HepG2 (cell line): ENCODE results near the gene WDR91. TPM values are rescaled to one million over a fixed set of nuclear protein-coding genes. Genes with fewer than 3 reads are reported as not detected.
A peak's percentile ranks its signal among the peaks of the same experiment; 100 is the strongest.

Source experiments
- ADNP ChIP-seq: sonication (generic); formaldehyde crosslinking; IDR thresholded peaks from 2 replicates; pipeline ENCODE4 v1.4.0; 2020; ENCODE audit warnings: missing genetic modification reagents
- AGO1 ChIP-seq: fragments of 200-400 bp; formaldehyde crosslinking; IDR thresholded peaks from 2 replicates; pipeline ENCODE4 v1.6.1; 2017; ENCODE audit warnings: mild to moderate bottlenecking, low read depth, low read length, moderate library complexity; ENCODE audit not compliant: poor library complexity, severe bottlenecking
- CENPBD1 ChIP-seq: sonication (generic); formaldehyde crosslinking; IDR thresholded peaks from 2 replicates; pipeline ENCODE4 v1.8.0; 2022; ENCODE audit warnings: missing genetic modification reagents, low read depth, mild to moderate bottlenecking, borderline replicate concordance
- EED ChIP-seq: sonication (generic); formaldehyde crosslinking; IDR thresholded peaks from 2 replicates; pipeline ENCODE4 v1.5.0; 2020; ENCODE audit warnings: mild to moderate bottlenecking, missing genetic modification reagents
- HES4 ChIP-seq: sonication (generic); formaldehyde crosslinking; IDR thresholded peaks from 2 replicates; pipeline ENCODE4 v1.9.0; 2021; ENCODE audit warnings: mild to moderate bottlenecking, missing genetic modification reagents, borderline replicate concordance
- KDM6A ChIP-seq: IDR thresholded peaks from 2 replicates; pipeline ENCODE4 v1.6.1; 2016; ENCODE audit warnings: low read depth
- MTF2 ChIP-seq: sonication (generic); formaldehyde crosslinking; IDR thresholded peaks from 2 replicates; pipeline ENCODE4 v1.5.0; 2020; ENCODE audit warnings: missing genetic modification reagents, borderline replicate concordance
- MXD1 ChIP-seq: sonication (generic); formaldehyde crosslinking; IDR thresholded peaks from 2 replicates; pipeline ENCODE4 v1.4.0; 2020; ENCODE audit warnings: mild to moderate bottlenecking, missing genetic modification reagents
- NCOA1 ChIP-seq: sonication (generic); formaldehyde crosslinking; IDR thresholded peaks from 2 replicates; pipeline ENCODE4 v1.9.0; 2021; ENCODE audit warnings: missing genetic modification reagents
- PAX8 ChIP-seq: sonication (generic); formaldehyde crosslinking; IDR thresholded peaks from 2 replicates; pipeline ENCODE4 v1.8.0; 2022; ENCODE audit warnings: mild to moderate bottlenecking, missing genetic modification reagents, borderline replicate concordance
- PHF21A ChIP-seq: sonication (generic); formaldehyde crosslinking; IDR thresholded peaks from 2 replicates; pipeline ENCODE4 v1.5.0; 2020; ENCODE audit warnings: mild to moderate bottlenecking, missing genetic modification reagents
- SP1 ChIP-seq, 2 experiments: fragments of 450-650 bp in 1 of 2; sonication (generic) in 1 of 2; formaldehyde crosslinking in 1 of 2; IDR thresholded peaks; 2 replicates each; pipeline versions ENCODE4 v1.4.0 to v1.6.1; 2016 to 2020; ENCODE audit warnings: missing genetic modification reagents in 1 of 2
- SP140L ChIP-seq: sonication (generic); formaldehyde crosslinking; IDR thresholded peaks from 2 replicates; pipeline ENCODE4 v1.4.0; 2020; ENCODE audit warnings: missing genetic modification reagents, borderline replicate concordance
- TAF1 ChIP-seq: sonication (generic); formaldehyde crosslinking; IDR thresholded peaks from 2 replicates; pipeline ENCODE4 v1.4.0; 2020; ENCODE audit warnings: missing genetic modification reagents
- THYN1 ChIP-seq: sonication (generic); formaldehyde crosslinking; IDR thresholded peaks from 2 replicates; pipeline ENCODE4 v1.8.1; 2023; ENCODE audit warnings: low read depth, mild to moderate bottlenecking, moderate library complexity, missing genetic modification reagents, borderline replicate concordance
- ZBTB38 ChIP-seq: sonication (generic); formaldehyde crosslinking; IDR thresholded peaks from 2 replicates; pipeline ENCODE4 v1.5.1; 2020; ENCODE audit warnings: mild to moderate bottlenecking, missing genetic modification reagents
- ZNF17 ChIP-seq: sonication (generic); formaldehyde crosslinking; IDR thresholded peaks from 2 replicates; pipeline ENCODE4 v1.5.0; 2020; ENCODE audit warnings: mild to moderate bottlenecking, missing genetic modification reagents
- ZNF629 ChIP-seq: sonication (generic); formaldehyde crosslinking; conservative IDR thresholded peaks from 2 replicates; pipeline ENCODE4 v1.5.0; 2020; ENCODE audit warnings: missing genetic modification reagents
- ZNF713 ChIP-seq: sonication (generic); formaldehyde crosslinking; IDR thresholded peaks from 2 replicates; pipeline ENCODE4 v1.4.0; 2020; ENCODE audit warnings: mild to moderate bottlenecking, missing genetic modification reagents
- ZSCAN20 ChIP-seq: sonication (generic); formaldehyde crosslinking; IDR thresholded peaks from 2 replicates; pipeline ENCODE4 v1.4.0; 2020; ENCODE audit warnings: missing genetic modification reagents, mild to moderate bottlenecking, borderline replicate concordance
- ZSCAN31 ChIP-seq: sonication (generic); formaldehyde crosslinking; IDR thresholded peaks from 2 replicates; pipeline ENCODE4 v1.5.0; 2020; ENCODE audit warnings: low read depth, mild to moderate bottlenecking, missing genetic modification reagents
- polyA plus RNA-seq, 8 experiments: library from polyadenylated mRNA; depleted of rRNA in 3 of 8; stranded (reverse) in 7 of 8; unstranded in 1 of 8; fragments of >200 nt; fragmentation: Illumina TruSeq in 4 of 8; extraction: Trizol in 4 of 8; gene quantifications; 2 replicates each; pipeline versions ENCODE4 v1.2.1 to v1.2.3, GENCODE V29; 2011 to 2016; ENCODE audit warnings: low read depth in 4 of 8, missing spikeins in 1 of 8, mixed read lengths in 1 of 8; ENCODE audit not compliant: insufficient read depth in 1 of 8
- total RNA-seq, 5 experiments: library from RNA; depleted of rRNA; stranded (reverse); fragments of >200 nt; fragmentation: Illumina TruSeq; extraction: Trizol; gene quantifications; 2 replicates each; pipeline ENCODE4 v1.2.3, GENCODE V29; 2016; ENCODE audit warnings: low read depth in 1 of 5
- TF ChIP-seq, protein P1 (sequence below): sonication (generic); formaldehyde crosslinking; IDR thresholded peaks from 2 replicates; pipeline ENCODE4 v1.8.0; 2022; ENCODE audit warnings: missing genetic modification reagents, mild to moderate bottlenecking, inconsistent platforms, borderline replicate concordance
- TF ChIP-seq, protein P2 (sequence below), 2 experiments: sonication (generic) in 1 of 2; formaldehyde crosslinking in 1 of 2; IDR thresholded peaks; 2 replicates each; pipeline versions ENCODE4 v1.5.1 to v1.6.1; 2011 to 2020; ENCODE audit warnings: borderline replicate concordance in 1 of 2, low read depth in 1 of 2, low read length in 1 of 2, mild to moderate bottlenecking in 1 of 2, missing genetic modification reagents in 1 of 2, moderate library complexity in 1 of 2
- TF ChIP-seq, protein P3 (sequence below): sonication (generic); formaldehyde crosslinking; IDR thresholded peaks from 2 replicates; pipeline ENCODE4 v1.4.0; 2020; ENCODE audit warnings: missing genetic modification reagents, borderline replicate concordance

The WDR91 gene
- total and polyA plus RNA-seq, 2 of the 13 experiments (the other 11 are each of a cell fraction or from before 2014, with no cell fraction given): 11.6 to 12.1 TPM

DNA sequence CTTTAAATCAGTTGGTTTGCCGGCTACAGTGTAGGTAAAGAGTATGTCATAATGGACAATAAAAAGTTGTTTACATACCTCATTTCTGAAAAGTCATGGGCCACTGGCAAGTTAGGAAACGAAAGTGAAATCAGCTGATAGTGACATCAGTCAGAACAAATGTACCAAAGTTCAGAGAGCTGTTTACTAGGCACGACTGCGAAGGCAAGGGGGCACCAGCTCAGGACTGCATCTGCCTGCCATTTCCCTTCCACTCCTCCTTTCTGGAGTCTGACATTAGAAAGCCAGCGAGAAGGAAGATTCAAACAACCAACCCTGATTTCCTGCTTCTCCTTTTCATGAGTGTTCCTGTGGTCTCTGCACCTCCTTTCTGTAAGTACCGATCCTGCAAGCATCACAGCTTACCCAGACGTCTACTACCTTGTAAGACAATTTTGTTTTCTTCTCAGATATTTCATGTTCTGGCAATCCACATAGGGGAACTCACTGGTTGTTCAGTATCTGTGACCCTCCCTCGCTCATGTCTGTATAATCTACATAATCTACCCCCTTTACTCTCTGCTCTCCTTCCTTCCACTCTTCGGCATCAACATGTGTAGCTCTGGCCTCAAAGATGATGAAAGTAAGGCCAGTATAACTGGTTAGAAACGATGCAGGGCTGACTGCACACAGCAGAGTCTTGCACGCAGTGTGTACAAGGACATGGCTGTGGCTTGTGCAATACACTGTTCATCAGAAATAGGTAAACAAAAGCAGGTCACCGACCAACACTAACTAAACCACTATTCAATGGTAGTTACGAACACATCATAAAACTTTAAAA, 63.2 kb downstream of the WDR91 start, which contains the start of gene TMEM140 (continued):
- TF ChIP-seq ADNP (CRISPR knock-in tag): no peak
- peak; percentile 44; the same call in 1 of the 2 replicates for TF ChIP-seq TAF1 (CRISPR knock-in tag)
- TF ChIP-seq CENPBD1 (CRISPR knock-in tag): 0 out of 2 replicates have a peak, but pooled peaks have one; percentile 31
- no peak for TF ChIP-seq MXD1 (CRISPR knock-in tag)
- TF ChIP-seq HES4 (CRISPR knock-in tag): no peak
- no peak for TF ChIP-seq MTF2
- TF ChIP-seq ZSCAN31: peak; percentile 69; the same call in 1 of the 2 replicates
- no peak for TF ChIP-seq SP140L (CRISPR knock-in tag)
- TF ChIP-seq PHF21A (CRISPR knock-in tag): peak; percentile 50
- TF ChIP-seq THYN1 (CRISPR knock-in tag): no peak
- TF ChIP-seq ZSCAN20 (CRISPR knock-in tag): no peak
- no peak for TF ChIP-seq AGO1
- TF ChIP-seq, protein P1, sequence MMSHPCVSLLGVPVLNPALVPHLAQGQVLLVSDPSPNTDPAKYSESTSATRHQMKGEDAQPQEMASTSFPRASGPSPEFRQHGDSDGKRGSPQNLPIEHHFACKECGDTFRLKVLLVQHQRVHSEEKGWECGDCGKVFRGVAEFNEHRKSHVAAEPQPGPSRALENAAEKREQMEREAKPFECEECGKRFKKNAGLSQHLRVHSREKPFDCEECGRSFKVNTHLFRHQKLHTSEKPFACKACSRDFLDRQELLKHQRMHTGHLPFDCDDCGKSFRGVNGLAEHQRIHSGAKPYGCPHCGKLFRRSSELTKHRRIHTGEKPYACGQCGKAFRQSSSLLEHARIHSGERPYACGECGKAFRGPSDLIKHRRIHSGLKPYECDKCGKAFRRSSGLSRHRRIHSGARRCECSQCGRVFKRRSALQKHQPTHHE (CRISPR knock-in tag): no peak
- no peak for TF ChIP-seq SP1 (IDR thresholded peaks at IDR 0.05)
- TF ChIP-seq SP1 (CRISPR knock-in tag; IDR thresholded peaks at IDR 0.05): no peak
- TF ChIP-seq, protein P2, sequence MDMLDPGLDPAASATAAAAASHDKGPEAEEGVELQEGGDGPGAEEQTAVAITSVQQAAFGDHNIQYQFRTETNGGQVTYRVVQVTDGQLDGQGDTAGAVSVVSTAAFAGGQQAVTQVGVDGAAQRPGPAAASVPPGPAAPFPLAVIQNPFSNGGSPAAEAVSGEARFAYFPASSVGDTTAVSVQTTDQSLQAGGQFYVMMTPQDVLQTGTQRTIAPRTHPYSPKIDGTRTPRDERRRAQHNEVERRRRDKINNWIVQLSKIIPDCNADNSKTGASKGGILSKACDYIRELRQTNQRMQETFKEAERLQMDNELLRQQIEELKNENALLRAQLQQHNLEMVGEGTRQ (IDR thresholded peaks at IDR 0.05; ENCODE audit: low read depth, low read length): no peak
- TF ChIP-seq, protein P2 (CRISPR knock-in tag; IDR thresholded peaks at IDR 0.05; ENCODE audit: borderline replicate concordance): no peak
- peak; percentile 36 for TF ChIP-seq ZNF629
- TF ChIP-seq KDM6A (CRISPR knock-in tag): peak; percentile 76
- TF ChIP-seq NCOA1 (CRISPR knock-in tag): no peak
- TF ChIP-seq ZBTB38 (CRISPR knock-in tag): peak; percentile 58
- TF ChIP-seq EED: no peak; the same call in 1 of the 2 replicates
- no peak for TF ChIP-seq ZNF17 (CRISPR knock-in tag)
- TF ChIP-seq PAX8 (CRISPR knock-in tag): no peak
- TF ChIP-seq ZNF713 (CRISPR knock-in tag): no peak
- TF ChIP-seq, protein P3, sequence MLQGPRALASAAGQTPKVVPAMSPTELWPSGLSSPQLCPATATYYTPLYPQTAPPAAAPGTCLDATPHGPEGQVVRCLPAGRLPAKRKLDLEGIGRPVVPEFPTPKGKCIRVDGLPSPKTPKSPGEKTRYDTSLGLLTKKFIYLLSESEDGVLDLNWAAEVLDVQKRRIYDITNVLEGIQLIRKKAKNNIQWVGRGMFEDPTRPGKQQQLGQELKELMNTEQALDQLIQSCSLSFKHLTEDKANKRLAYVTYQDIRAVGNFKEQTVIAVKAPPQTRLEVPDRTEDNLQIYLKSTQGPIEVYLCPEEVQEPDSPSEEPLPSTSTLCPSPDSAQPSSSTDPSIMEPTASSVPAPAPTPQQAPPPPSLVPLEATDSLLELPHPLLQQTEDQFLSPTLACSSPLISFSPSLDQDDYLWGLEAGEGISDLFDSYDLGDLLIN (CRISPR knock-in tag): no peak
